K562 (cell line): ENCODE data around the gene TLE4. TPM values are rescaled to one million over a fixed set of nuclear protein-coding genes. Genes with fewer than 3 reads are reported as not detected.

Experiments used
- ATAC-seq: fragments of 200-7000 bp; cut with Tn5 transposase; 3 replicates; pipeline ENCODE4 v1.9.1; 2020; ENCODE audit warnings: moderate library complexity
- BruUV-seq: library from RNA; stranded (reverse); fragments of 400-500 nt; replicated peaks from 2 replicates; lab custom pipeline; 2021; lab: Mats Ljungman, UMichigan
- CTCF ChIA-PET: fragments of 300-600 bp; formaldehyde crosslinking; extraction: SDS; loops from one replicate; lab custom pipeline; 2021; ENCODE audit warnings: low intra/inter-chr PET ratio; lab: Yijun Ruan, JAX
- POLR2A ChIA-PET: fragments of 300-600, 350-650 bp; sonication (Branson Sonifier 250); formaldehyde crosslinking; extraction: SDS; loops from one replicate; lab custom pipeline; 2021; ENCODE audit warnings: antibody characterized with exemption, inconsistent platforms; lab: Yijun Ruan, JAX
- DNase-seq, 4 experiments: peaks; one replicate each; pipeline versions ENCODE4 v3.0.0 to v3.0.0-alpha.2; 2011 to 2018; ENCODE audit warnings: low spot score in 3 of 4, mixed read lengths in 3 of 4; ENCODE audit errors: extremely low read depth in 1 of 4
- FAIRE-seq: peaks from 2 replicates; lab custom pipeline; 2011; peaks lifted over from hg19 to GRCh38; lab: Jason Lieb, UNC
- H2AFZ ChIP-seq: 2 replicates; pipeline ENCODE4 v1.6.0; 2011; ENCODE audit warnings: low read depth, low read length, control low read depth, inconsistent platforms
- H3K27ac ChIP-seq: fragments of 200-600 bp; 3 replicates; pipeline ENCODE4 v1.8.0; 2011; ENCODE audit warnings: low read depth, mild to moderate bottlenecking, control low read depth, inconsistent platforms, low read length, moderate library complexity, mixed read lengths; ENCODE audit errors: extremely low read depth
- H3K27me3 ChIP-seq, 2 experiments: fragments of 300-600 bp in 1 of 2; 2 replicates in 1 of 2; 3 replicates in 1 of 2; pipeline versions ENCODE4 v1.6.0 to v1.8.0; 2011; ENCODE audit warnings: inconsistent platforms in 2 of 2, low read length in 2 of 2, mild to moderate bottlenecking in 1 of 2, mixed read lengths in 1 of 2, moderate library complexity in 1 of 2; ENCODE audit not compliant: control insufficient read depth in 2 of 2, insufficient read depth in 2 of 2
- H3K36me3 ChIP-seq: fragments of 300-600 bp; 3 replicates; pipeline ENCODE4 v1.8.0; 2011; ENCODE audit warnings: mild to moderate bottlenecking, low read length, inconsistent platforms; ENCODE audit not compliant: control insufficient read depth, insufficient read depth
- H3K4me1 ChIP-seq, 2 experiments: fragments of 200-600 bp in 1 of 2; replicated peaks in 1 of 2; 2 replicates in 1 of 2; 3 replicates in 1 of 2; pipeline versions ENCODE4 v1.5.1 to v1.8.0; 2011; ENCODE audit warnings: inconsistent platforms in 2 of 2, low read length in 2 of 2, mild to moderate bottlenecking in 1 of 2, mixed read lengths in 1 of 2, moderate library complexity in 1 of 2; ENCODE audit not compliant: control insufficient read depth in 2 of 2, insufficient read depth in 2 of 2
- H3K4me2 ChIP-seq: 2 replicates; pipeline ENCODE4 v1.6.1; 2011; ENCODE audit warnings: low read length, control low read depth, inconsistent platforms, mixed read lengths; ENCODE audit not compliant: insufficient read depth
- H3K4me3 ChIP-seq: fragments of 200-600 bp; sonication (generic), shearing (Covaris generic); 2 replicates; pipeline ENCODE4 v1.5.1; 2016; ENCODE audit warnings: control low read depth, inconsistent platforms
- H3K79me2 ChIP-seq: fragments of 200-600 bp; 3 replicates; pipeline ENCODE4 v1.8.0; 2011; ENCODE audit warnings: low read length, inconsistent platforms; ENCODE audit not compliant: control insufficient read depth, insufficient read depth
- H3K9ac ChIP-seq, 2 experiments: 2 replicates each; pipeline versions ENCODE4 v1.6.0 to v1.6.1; 2011; ENCODE audit warnings: low read depth in 2 of 2, low read length in 2 of 2, control low read depth in 1 of 2, inconsistent platforms in 1 of 2, mild to moderate bottlenecking in 1 of 2, mixed read lengths in 1 of 2; ENCODE audit not compliant: insufficient read depth in 1 of 2
- H3K9me1 ChIP-seq: one replicate; pipeline ENCODE4 v1.6.0; 2011; ENCODE audit warnings: inconsistent platforms, mild to moderate bottlenecking, low read length, moderate library complexity; ENCODE audit not compliant: control insufficient read depth, insufficient read depth
- H3K9me3 ChIP-seq: replicated peaks from 2 replicates; pipeline ENCODE4 v1.5.1; 2011; ENCODE audit warnings: low read depth, low read length, inconsistent platforms; ENCODE audit not compliant: control insufficient read depth, insufficient read depth
- H4K20me1 ChIP-seq: replicated peaks from 2 replicates; pipeline ENCODE4 v1.6.1; 2011; ENCODE audit warnings: low read length, inconsistent platforms, mixed read lengths; ENCODE audit not compliant: control insufficient read depth, insufficient read depth
- CEBPB ChIP-seq: fragments of 450-650 bp; IDR thresholded peaks from 2 replicates; pipeline ENCODE4 v1.6.1; 2016; ENCODE audit warnings: missing genetic modification characterization, missing compliant biosample characterization
- CREB3L1 ChIP-seq: fragments of 450-650 bp; IDR thresholded peaks from 2 replicates; pipeline ENCODE4 v1.6.1; 2014; ENCODE audit warnings: low read depth, mild to moderate bottlenecking, moderate library complexity, borderline replicate concordance
- GTF2B ChIP-seq: IDR thresholded peaks from 2 replicates; pipeline ENCODE4 v1.6.1; 2011; ENCODE audit not compliant: insufficient read length; ENCODE audit errors: extremely low read depth
- HIVEP1 ChIP-seq: fragments of 250-450 bp; sonication (Bioruptor Pico); IDR thresholded peaks from 2 replicates; pipeline ENCODE4 v1.4.0; 2020; ENCODE audit warnings: mild to moderate bottlenecking
- NFE2L1 ChIP-seq: fragments of 450-650 bp; IDR thresholded peaks from 2 replicates; pipeline ENCODE4 v1.6.1; 2016; ENCODE audit warnings: missing genetic modification characterization, low read depth, mild to moderate bottlenecking, missing compliant biosample characterization, moderate library complexity, borderline replicate concordance
- NUFIP1 ChIP-seq: fragments of 450-650 bp; IDR thresholded peaks from 2 replicates; pipeline ENCODE4 v1.6.1; 2018; ENCODE audit not compliant: partially characterized antibody
- SETDB1 ChIP-seq: IDR thresholded peaks from one replicate; pipeline ENCODE4 v1.6.1; 2012; ENCODE audit warnings: low read length, control low read depth, inconsistent platforms
- ZNF316 ChIP-seq: fragments of 450-650 bp; IDR thresholded peaks from 2 replicates; pipeline ENCODE4 v1.6.1; 2016
- ZNF518B ChIP-seq: fragments of 250-450 bp; sonication (Bioruptor Pico); IDR thresholded peaks from 2 replicates; pipeline ENCODE4 v1.5.0; 2021; ENCODE audit warnings: mild to moderate bottlenecking, moderate library complexity
- ZNF583 ChIP-seq: fragments of 250-450 bp; sonication (Bioruptor Pico); IDR thresholded peaks from 2 replicates; pipeline ENCODE4 v1.4.0; 2020
- WGBS: fragments of 100-300 bp; shearing (Covaris generic); methylation state at CpG from one replicate; pipeline ENCODE4 v1.1.6; 2016; ENCODE audit warnings: low coverage, mixed read lengths; ENCODE audit not compliant: insufficient coverage; ENCODE audit errors: missing lambda C conversion rate; 5-methylcytosine and 5-hydroxymethylcytosine counted together
- in situ Hi-C: fragments of 300-500 bp; cut with MboI; formaldehyde crosslinking; loops from 4 replicates; pipeline ENCODE4 v1.15.0; 2018; ENCODE audit warnings: inconsistent platforms, mixed read lengths
- intact Hi-C: fragments of 100-400 bp; cut with micrococcal nuclease; formaldehyde crosslinking; loops from 2 replicates; pipeline ENCODE4 v1.14.2; 2022
- polyA plus RNA-seq, 8 experiments: library from polyadenylated mRNA; depleted of rRNA in 4 of 8; stranded (reverse) in 5 of 8; unstranded in 3 of 8; fragments of >200 nt; fragmentation: Nextera tagmentation in 2 of 8; fragmentation: Illumina TruSeq in 1 of 8; extraction: Ambion mirVana in 2 of 8; extraction: Trizol in 1 of 8; gene quantifications; 2 replicates each; pipeline versions ENCODE4 v1.2.1 to v1.2.3, GENCODE V29; 2011 to 2014; ENCODE audit warnings: inconsistent platforms in 1 of 8, missing spikeins in 1 of 8
- total RNA-seq, 7 experiments: library from RNA; depleted of rRNA in 6 of 7; stranded (reverse); fragments of >200 nt in 6 of 7; fragmentation: Illumina TruSeq in 2 of 7; extraction: Trizol in 2 of 7; gene quantifications; 2 replicates each; pipeline versions ENCODE4 v1.2.1 to v1.2.3, GENCODE V29; 2011 to 2021; ENCODE audit warnings: low replicate concordance in 1 of 7

The TLE4 gene
- total and polyA plus RNA-seq, 9 of the 15 experiments (the other 6 are each of a cell fraction or from before 2014, with no cell fraction given): 1.1 to 8.8 (median 5.7) TPM

GRCh38 chr9:79637177-79637925, 65.6 kb downstream of the TLE4 start:
- in situ Hi-C loops (no loop called here), intact Hi-C loops (no loop called here)
- Histone ChIP-seq H3K9me1 (no peaks in the 10 kb centered on the region), H3K27me3 (no peaks in the 10 kb centered on the region), H3K4me3 (no peak overlapping the region), H3K36me3 (no peaks in the 10 kb centered on the region), H3K4me1 (no peaks in the 10 kb centered on the region), H4K20me1 (no peaks in the 10 kb centered on the region), H2AFZ (no peak overlapping the region), H3K9me3 (no peaks in the 10 kb centered on the region), H3K9ac (no peak overlapping the region), H3K4me2 (no peak overlapping the region), H3K79me2 (no peaks in the 10 kb centered on the region), H3K27ac (no peak overlapping the region)
- TF ChIP-seq CREB3L1: no peak
- no peak for TF ChIP-seq HIVEP1 (CRISPR knock-in tag)
- no peak for TF ChIP-seq ZNF583 (CRISPR knock-in tag)
- BruUV-seq: no TSS peak
- FAIRE-seq: no peak
- no peak for ATAC-seq
- POLR2A ChIA-PET: no interaction called here
- no peak for DNase-seq
- 0% methylated on average over 1 of the region's 2 CpGs for WGBS
- CTCF ChIA-PET: no interaction called here

- no peak overlapping the region for H3K27ac ChIP-seq
- intact Hi-C loops: no loop called here
- BruUV-seq: no TSS peak
- H2AFZ ChIP-seq: no peak overlapping the region
- no peak for FAIRE-seq
- no peaks in the 10 kb centered on the region for H3K9me3 ChIP-seq
- H3K4me2 ChIP-seq: no peak overlapping the region
- H3K4me3 ChIP-seq: no peak overlapping the region
- no peaks in the 10 kb centered on the region for H4K20me1 ChIP-seq
- in situ Hi-C loops: no loop called here
- no peaks in the 10 kb centered on the region for H3K36me3 ChIP-seq
- no peaks in the 10 kb centered on the region for H3K4me1 ChIP-seq
- no peak overlapping the region for H3K9ac ChIP-seq
- ATAC-seq: no peak
- H3K79me2 ChIP-seq: no peaks in the 10 kb centered on the region
- POLR2A ChIA-PET: no interaction called here
- H3K27me3 ChIP-seq: no peaks in the 10 kb centered on the region
- CTCF ChIA-PET: no interaction called here
- WGBS: 13% methylated on average over 2 of the region's 2 CpGs
- no peak for DNase-seq
- H3K9me1 ChIP-seq: no peaks in the 10 kb centered on the region
- TF ChIP-seq CEBPB (tag) (no peak), SETDB1 (no peak), GTF2B (no peak), ZNF518B (CRISPR knock-in tag) (no peak), NUFIP1 (no peak), NFE2L1 (no peak), ZNF316 (no peak)
Measured at GRCh38 chr9:79638806-79639205, 67.0 kb downstream of the TLE4 start.
